Nephron (organoid): ENCODE results near the gene ZNF618.

Experiments
- H3K27ac Mint-ChIP-seq, 3 experiments: 2 replicates each; pipeline ENCODE4 v1.8.0; 2020; ENCODE audit warnings: mixed read lengths in 3 of 3, mild to moderate bottlenecking in 2 of 3, moderate library complexity in 1 of 3
- H3K27me3 Mint-ChIP-seq: 2 replicates; pipeline ENCODE4 v1.8.0; 2021; ENCODE audit warnings: low read depth, mild to moderate bottlenecking, moderate library complexity, mixed read lengths
- H3K36me3 Mint-ChIP-seq: 2 replicates; pipeline ENCODE4 v1.8.0; 2020; ENCODE audit warnings: low read depth, mixed read lengths
- H3K4me1 Mint-ChIP-seq: 2 replicates; pipeline ENCODE4 v1.8.0; 2020; ENCODE audit warnings: mixed read lengths
- H3K4me3 Mint-ChIP-seq, 3 experiments: 2 replicates each; pipeline ENCODE4 v1.8.0; 2020; ENCODE audit warnings: mild to moderate bottlenecking in 3 of 3, mixed read lengths in 3 of 3, moderate library complexity in 2 of 3
- H3K9me3 Mint-ChIP-seq: 2 replicates; pipeline ENCODE4 v1.8.0; 2020; ENCODE audit warnings: mixed read lengths
- TF ChIP-seq, protein P1 (sequence below), 3 experiments: fragments of 200-600 bp; sonication (generic); IDR thresholded peaks; one replicate each; pipeline ENCODE4 v1.5.0; 2021; ENCODE audit warnings: antibody characterized with exemption in 3 of 3; ENCODE audit not compliant: unreplicated experiment in 3 of 3

Gene ZNF618

DNA sequence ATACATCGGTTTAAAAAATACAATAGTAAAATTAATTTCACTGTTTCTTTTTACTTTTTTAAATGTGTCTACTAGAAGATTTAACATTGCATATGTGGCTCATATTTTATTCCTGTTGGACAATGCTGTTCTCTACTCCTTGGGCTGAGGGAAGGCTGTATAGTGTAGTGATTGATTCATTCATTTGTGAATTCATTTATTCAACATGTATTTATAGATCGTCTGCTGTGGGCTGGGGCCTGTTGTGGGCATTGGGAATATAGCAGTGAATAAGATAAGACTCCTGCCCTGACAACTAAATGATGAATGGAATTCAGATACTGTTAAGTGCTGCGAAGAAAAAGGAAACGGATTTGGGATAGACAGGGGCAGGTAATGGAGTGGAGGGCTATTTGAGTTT, 55.7 kb downstream of the ZNF618 start:
- Mint-ChIP-seq H3K4me3 (no peak overlapping the region), H3K27me3 (no peaks in the 10 kb centered on the region), H3K9me3 (peaks cover 27% of the 10 kb centered on the region), H3K4me1 (no peaks in the 10 kb centered on the region), H3K27ac (no peak overlapping the region), H3K36me3 (peaks cover 31% of the 10 kb centered on the region)
- TF ChIP-seq, protein P1, sequence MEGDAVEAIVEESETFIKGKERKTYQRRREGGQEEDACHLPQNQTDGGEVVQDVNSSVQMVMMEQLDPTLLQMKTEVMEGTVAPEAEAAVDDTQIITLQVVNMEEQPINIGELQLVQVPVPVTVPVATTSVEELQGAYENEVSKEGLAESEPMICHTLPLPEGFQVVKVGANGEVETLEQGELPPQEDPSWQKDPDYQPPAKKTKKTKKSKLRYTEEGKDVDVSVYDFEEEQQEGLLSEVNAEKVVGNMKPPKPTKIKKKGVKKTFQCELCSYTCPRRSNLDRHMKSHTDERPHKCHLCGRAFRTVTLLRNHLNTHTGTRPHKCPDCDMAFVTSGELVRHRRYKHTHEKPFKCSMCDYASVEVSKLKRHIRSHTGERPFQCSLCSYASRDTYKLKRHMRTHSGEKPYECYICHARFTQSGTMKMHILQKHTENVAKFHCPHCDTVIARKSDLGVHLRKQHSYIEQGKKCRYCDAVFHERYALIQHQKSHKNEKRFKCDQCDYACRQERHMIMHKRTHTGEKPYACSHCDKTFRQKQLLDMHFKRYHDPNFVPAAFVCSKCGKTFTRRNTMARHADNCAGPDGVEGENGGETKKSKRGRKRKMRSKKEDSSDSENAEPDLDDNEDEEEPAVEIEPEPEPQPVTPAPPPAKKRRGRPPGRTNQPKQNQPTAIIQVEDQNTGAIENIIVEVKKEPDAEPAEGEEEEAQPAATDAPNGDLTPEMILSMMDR (IDR thresholded peaks at IDR 0.05; ENCODE audit: unreplicated experiment in 3 of 3), result no peak

DNA sequence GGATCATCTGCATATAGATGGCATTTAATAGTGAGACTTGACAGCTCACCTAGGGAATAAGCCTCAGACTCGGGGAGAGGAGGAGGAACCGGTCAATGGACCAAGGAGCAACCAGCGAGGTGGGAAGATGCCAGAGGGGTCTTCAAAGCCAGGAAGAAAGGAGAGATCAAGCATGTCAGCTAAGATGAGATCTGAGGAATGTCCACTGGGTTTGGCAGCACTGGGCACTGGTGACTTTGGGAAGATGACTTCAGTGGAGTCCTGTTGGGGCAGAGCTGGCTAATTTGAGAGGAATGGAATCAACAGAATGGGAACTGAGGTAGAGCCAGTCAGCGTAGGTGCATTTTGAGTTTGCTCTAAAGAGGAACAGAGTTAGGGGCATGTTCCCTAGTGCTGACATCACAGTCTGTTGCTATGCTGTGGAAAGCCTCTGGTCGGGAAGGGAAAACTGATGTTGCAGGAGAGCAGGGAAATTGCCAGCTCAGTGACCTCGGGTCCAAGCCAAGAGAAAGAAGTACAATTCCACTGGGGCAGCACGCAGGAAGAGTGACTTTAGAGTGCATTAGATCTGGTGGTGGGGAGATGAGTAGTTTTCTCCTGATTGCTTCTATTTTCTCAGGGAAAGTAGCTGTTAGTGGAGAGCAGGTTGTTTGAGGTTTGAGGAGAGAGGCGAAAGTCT, 56.9 kb downstream of the ZNF618 start:
- H3K9me3 Mint-ChIP-seq, result peaks cover 15% of the 10 kb centered on the region
- H3K36me3 Mint-ChIP-seq, result peaks cover 27% of the 10 kb centered on the region
- no peak overlapping the region for H3K4me3 Mint-ChIP-seq
- TF ChIP-seq, protein P1 (IDR thresholded peaks at IDR 0.05; ENCODE audit: unreplicated experiment in 3 of 3), result no peak
- no peak overlapping the region for H3K27ac Mint-ChIP-seq
- no peaks in the 10 kb centered on the region for H3K27me3 Mint-ChIP-seq
- peaks cover 10% of the 10 kb centered on the region for H3K4me1 Mint-ChIP-seq

DNA sequence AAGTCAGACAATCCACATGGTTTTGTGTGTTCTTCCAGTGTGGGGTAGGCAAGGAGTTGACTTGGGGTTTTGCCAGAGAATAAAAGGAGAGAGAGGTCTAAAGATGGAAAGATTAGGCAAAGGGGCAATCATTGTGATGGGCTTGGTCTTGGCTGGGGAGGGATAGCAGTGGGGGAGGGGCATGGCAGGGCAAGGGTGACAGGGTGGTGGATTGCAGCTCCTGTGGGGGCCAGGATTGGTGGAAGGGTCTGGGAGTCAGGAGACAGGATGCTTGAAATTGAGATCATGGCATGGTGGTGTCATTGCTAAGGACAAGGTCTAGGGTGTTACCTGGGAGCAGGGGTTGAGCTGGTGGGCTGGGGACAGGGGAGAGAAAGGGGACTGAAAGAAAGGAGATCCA, 57.6 kb downstream of the ZNF618 start:
- H3K4me1 Mint-ChIP-seq, result peaks cover 10% of the 10 kb centered on the region
- H3K4me3 Mint-ChIP-seq, result no peak overlapping the region
- H3K36me3 Mint-ChIP-seq, result peaks cover 21% of the 10 kb centered on the region
- no peaks in the 10 kb centered on the region for H3K27me3 Mint-ChIP-seq
- H3K9me3 Mint-ChIP-seq, result peaks cover 9% of the 10 kb centered on the region
- TF ChIP-seq, protein P1 (IDR thresholded peaks at IDR 0.05; ENCODE audit: unreplicated experiment in 3 of 3), result no peak
- no peak overlapping the region for H3K27ac Mint-ChIP-seq

DNA sequence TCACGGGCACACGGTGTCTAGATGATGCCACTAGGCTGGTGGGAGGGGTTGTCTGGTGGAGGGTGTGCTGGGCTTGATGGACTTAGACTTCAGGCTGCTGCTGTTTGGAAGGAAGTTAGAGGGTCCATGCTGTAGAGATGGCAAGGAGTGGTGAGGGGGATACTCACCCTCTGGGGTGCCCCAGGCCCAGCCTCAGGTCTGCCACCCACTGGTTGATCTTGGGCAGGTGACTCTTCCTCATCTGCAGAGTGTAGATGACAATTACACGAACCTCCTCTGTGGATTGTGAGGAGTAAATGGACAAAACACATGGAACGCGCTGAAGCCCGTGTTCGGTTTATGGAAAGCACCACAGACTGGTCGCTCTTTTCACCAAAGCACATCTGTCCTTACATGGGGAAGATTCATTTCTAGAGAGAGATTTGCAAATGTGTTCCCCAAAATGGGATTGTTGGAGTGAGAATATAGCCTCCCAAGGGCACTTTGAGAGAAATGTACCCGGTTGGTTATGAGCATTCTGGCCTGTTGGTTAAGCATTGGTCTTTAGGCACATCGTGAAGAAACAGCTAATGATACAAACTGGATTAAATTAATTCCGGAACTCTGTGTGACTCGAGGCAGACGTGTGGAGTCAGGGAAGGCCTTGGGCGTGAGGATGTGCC, 58.2 kb downstream of the ZNF618 start:
- no peak overlapping the region for H3K4me3 Mint-ChIP-seq
- TF ChIP-seq, protein P1 (IDR thresholded peaks at IDR 0.05; ENCODE audit: unreplicated experiment in 3 of 3), result no peak
- H3K9me3 Mint-ChIP-seq, result peaks cover 4% of the 10 kb centered on the region
- H3K27me3 Mint-ChIP-seq, result no peaks in the 10 kb centered on the region
- no peak overlapping the region for H3K27ac Mint-ChIP-seq
- peaks cover 21% of the 10 kb centered on the region for H3K36me3 Mint-ChIP-seq
- peaks cover 10% of the 10 kb centered on the region for H3K4me1 Mint-ChIP-seq

DNA sequence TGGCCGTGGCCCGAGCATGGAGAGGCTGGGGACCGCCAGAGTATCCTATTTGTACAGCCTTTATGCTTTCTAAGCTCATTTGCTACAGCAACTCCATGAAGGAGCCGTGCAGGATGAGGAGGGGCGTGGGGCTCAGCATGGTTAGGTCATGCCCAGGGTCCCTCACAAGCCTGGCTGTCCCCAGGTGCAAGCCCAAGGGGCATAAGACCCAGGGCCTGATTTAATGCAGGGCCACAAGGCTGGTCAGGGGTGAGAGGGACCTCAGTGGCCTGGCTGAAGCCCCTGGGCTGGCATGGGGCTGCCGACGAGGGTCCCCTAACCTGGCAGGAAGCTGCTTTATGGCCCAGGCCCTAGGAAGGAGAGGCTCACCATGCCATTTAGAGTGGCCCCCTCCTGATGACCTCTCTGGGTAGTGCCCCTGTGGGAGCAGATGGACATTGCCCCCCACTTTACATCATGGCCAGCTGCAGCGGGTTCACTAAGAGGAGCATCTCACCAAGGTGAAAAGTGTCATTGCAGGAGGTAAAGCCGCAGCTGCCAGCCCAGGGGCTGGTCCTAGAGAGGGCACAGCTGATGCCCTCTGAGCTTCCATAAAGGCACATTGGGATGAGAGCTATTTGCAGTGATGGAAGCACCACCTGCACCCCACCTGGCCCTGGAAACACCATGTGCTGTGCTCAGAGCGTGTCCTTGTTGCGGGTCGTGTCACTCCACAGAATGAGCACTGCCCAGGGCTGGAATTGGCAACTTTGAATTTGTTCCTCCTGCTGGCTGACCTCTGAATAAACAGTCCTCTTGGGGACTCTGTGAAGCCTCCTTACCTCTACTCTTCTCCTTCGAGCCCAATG, 58.9 kb downstream of the ZNF618 start:
- Mint-ChIP-seq H3K9me3 (no peaks in the 10 kb centered on the region), H3K4me1 (peaks cover 10% of the 10 kb centered on the region), H3K27me3 (no peaks in the 10 kb centered on the region), H3K27ac (no peak overlapping the region), H3K36me3 (peaks cover 16% of the 10 kb centered on the region), H3K4me3 (no peak overlapping the region)
- TF ChIP-seq, protein P1 (IDR thresholded peaks at IDR 0.05; ENCODE audit: unreplicated experiment in 3 of 3), result no peak
